Right renal pelvis (tissue), 4 donors: ENCODE measurements around the gene ALG8. TPM values are rescaled to one million over a fixed set of nuclear protein-coding genes. Genes with fewer than 3 reads are reported as not detected.
"Not testable (repeated sequence)": the region's sequence is repeated elsewhere in the genome, so short reads cannot be mapped to it uniquely, and the experiment has no call there.

Experiments
- DNase-seq, 4 donors: peaks; one replicate each; pipeline ENCODE4 v3.0.0-alpha.2; 2013; ENCODE audit warnings: low read depth in 4 of 4, low spot score in 3 of 4, missing footprints in 1 of 4
- polyA plus RNA-seq, 4 donors: library from polyadenylated mRNA; unstranded; fragments of 120-200 nt; gene quantifications; one replicate each; pipeline ENCODE4 v1.2.1, GENCODE V29; 2013; ENCODE audit not compliant: insufficient read length in 4 of 4

ALG8 gene
- polyA plus RNA-seq, 4 donors = 58.9 to 72.5 (median 62.2) TPM

DNA sequence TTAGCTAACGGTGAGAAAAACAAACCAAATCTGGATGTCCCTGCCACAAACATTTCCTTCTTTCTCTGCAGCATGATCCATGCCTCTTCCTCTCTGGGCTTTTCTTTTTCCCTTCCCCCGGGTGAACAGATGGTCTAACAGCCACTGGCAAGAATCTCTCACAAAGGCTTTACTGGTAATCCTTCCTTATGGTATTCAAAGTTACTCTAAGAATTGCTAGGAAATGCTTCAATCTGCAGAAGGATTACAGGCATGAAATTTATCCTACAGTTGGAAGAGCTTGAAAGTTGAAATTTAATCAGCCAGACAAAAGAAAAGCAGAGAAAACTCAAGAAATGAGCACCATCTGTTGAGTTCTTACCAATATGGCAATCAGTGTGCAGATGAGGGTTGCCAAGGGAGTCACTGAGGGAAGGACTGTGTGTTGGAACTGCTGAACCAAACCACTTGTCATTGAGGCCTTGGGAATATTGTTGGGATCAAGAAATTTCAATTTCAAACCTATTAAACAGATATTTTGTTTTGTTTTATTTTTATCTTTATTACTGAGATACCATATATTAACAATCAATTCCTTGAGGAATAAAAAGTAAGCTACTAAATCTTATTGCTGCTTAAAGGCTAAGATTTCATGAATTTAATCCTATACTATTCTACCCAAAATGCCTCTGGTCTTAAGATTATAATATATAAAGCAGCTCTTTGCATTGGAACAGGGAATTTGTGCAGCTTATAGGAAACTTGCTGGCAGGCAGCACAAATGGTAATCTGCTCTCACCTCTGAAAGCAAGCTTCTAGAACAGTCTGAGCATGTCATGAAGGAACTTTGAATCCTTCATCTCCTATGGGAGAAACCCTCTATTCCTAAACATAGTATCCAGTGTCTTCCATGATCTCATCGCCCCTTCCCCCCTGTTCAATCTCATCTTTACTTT, 30.1 kb downstream of the ALG8 start:
- DNase-seq = no peak

- no peak for DNase-seq
Observed at GRCh38 chr11:78100676-78101472, 38.6 kb downstream of the ALG8 start.

- DNase-seq = no peak
Observed at GRCh38 chr11:78100261-78100660, 39.2 kb downstream of the ALG8 start.

DNA sequence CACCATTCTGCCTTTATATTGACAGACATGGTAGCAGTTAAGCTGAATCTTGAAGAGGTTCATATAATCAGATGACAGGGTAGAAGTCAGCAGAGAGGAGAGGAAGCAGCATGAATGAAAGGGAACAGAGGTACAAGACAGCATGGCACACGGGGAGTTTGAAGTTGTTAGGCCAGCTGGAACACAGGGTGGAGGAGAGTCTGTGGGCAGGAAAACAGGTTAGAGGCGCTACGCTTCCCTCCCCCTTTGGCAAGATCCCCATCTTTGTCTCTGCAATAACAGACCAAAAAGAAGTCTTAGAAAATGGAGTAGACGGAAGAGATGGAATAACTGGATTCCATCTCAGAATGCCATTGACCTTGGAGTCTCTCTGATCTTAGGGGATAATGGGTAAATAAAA, 39.8 kb downstream of the ALG8 start:
- no peak for DNase-seq

DNA sequence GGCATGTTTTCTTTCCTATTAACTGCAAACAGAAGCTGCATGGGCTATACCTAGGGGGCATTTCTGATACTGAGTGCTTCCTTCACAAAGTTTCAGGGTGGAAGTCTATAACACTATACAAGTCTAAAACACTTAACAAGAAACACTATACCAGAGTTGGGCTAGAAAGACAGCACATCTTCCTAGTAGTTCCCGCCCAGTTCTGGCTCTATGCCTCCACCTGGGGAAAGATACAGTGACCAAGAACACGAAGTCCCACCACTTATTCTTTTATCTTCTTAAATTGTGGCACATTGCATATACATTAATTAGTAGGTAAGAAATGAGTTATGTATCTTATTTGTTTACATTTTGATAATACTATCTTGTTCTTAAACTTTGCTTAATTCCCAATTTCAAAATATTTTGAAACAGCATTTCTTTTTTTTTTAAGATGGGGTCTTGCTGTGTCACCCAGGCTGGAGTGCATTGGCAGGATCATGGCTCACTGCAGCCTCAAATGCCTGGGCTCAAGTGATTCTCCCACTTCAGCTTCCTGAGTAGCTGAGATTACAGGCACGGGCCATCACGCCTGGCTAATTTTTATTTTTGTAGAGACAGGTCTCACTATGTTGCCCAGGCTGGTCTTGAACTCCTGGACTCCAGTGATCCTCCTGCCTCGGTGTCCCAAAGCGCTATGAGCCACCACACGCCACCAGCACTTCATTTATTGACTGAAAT, 41.6 kb downstream of the ALG8 start:
- no peak for DNase-seq

DNA sequence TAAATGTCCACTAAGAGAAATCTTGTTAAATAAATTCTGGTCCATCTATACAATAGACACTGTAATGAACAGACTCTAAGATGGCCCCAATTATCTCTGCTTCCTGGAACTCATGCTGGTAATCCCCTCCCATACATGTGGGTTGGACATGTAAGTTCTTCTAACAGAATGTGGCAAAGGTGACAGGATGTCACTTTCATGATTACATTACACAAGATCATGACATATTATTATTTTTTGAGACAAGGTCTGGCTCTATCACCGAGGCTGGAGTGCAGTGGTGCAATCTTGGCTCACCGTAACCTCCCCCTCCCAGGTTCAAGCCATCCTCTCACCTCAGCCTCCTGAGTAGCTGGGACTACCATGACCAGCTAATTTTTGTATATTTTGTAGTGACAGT, 45.2 kb downstream of the ALG8 start:
- DNase-seq = no peak

GRCh38 chr11:78086521-78087074, 52.8 kb downstream of the ALG8 start:
- not testable (repeated sequence) for DNase-seq

- no peak for DNase-seq
Observed at GRCh38 chr11:78085972-78086371, 53.5 kb downstream of the ALG8 start.

GRCh38 chr11:78084506-78084905, 54.9 kb downstream of the ALG8 start:
- not testable (repeated sequence) for DNase-seq

DNA sequence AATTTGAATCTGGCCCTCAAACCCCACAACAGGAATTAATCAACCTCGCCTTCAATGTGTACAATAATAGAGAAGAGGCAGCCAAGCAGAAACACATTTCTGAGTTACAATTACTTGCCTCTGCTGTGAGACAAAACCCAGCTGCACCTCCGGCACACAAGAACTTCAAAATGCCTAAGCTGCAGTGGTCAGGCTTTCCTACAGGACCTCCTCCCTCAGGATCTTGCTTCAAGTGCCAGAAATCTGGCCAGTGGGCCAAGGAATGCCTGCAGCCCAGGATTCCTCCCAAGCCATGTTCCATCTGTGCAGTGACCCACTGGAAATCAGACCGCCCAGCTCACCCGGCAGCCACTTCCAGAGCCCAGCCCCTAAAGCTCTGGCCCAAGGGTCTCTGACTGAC, 56.4 kb downstream of the ALG8 start:
- DNase-seq = no peak

DNA sequence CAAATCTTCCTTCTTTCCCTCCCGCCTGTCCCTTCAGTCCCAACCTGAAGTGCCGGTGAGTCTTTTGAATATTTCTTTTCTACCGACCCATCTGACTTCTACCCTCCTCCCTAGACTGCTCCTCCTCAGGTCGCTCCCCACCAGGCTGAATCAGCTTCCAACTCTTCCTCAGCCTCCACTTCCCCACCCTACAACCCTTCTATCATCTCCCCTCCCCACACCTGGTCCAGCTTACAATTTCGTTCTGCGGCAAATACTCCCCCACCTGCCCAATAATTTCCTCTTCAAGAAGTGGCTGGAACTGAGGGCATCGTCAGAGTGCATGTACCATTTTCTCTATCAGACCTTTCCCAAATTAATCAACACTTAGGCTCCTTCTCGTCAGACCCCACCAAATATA, 57.3 kb downstream of the ALG8 start:
- no peak for DNase-seq

DNA sequence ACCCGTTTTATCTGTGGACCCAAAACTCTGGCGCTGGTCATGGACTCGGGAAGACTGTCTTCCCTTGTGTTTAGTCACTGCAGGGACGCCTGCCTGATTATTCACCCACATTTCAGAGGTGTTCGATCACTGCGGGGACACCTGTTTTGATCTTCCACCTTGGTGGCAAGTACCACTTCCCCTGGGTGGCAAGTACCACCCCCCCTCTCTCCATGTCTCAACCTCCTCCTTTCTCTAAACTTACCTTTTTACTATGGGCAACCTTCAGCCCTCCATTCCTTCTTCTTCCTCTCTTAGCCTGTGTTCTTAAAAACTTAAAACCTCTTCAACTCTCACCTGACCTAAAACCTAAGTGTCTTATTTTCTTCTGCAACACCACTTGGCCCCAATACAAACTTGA, 57.8 kb downstream of the ALG8 start:
- no peak for DNase-seq

DNA sequence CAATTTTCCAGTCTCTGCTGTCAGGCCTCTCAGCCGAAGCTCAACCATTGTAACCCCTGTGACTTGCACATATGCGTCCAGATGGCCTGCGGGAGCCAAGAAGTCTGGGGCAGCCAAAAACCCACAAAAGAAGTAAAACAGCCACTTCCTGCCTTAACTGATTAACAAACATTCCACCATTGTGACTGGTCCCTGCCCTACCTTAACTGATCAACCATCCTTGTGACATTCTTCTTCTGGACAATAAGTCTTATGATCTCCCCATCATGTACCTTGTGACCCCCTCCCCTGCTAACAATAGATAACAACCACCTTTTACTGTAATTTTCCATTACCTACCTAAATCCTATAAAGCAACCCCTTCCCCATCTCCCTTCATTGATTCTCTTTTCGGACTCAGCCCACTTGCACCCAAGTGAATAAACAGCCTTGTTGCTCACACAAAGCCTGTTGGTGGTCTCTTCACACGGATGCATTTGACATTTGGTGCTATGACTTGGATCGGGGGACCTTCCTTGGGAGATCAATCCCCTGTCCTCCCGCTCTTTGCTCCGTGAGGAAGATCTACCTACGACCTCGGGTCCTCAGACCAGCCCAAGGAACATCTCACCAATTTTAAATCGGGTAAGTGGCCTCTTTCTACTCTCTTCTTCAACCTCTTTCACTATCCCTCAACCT, 58.5 kb downstream of the ALG8 start:
- DNase-seq = no peak

DNA sequence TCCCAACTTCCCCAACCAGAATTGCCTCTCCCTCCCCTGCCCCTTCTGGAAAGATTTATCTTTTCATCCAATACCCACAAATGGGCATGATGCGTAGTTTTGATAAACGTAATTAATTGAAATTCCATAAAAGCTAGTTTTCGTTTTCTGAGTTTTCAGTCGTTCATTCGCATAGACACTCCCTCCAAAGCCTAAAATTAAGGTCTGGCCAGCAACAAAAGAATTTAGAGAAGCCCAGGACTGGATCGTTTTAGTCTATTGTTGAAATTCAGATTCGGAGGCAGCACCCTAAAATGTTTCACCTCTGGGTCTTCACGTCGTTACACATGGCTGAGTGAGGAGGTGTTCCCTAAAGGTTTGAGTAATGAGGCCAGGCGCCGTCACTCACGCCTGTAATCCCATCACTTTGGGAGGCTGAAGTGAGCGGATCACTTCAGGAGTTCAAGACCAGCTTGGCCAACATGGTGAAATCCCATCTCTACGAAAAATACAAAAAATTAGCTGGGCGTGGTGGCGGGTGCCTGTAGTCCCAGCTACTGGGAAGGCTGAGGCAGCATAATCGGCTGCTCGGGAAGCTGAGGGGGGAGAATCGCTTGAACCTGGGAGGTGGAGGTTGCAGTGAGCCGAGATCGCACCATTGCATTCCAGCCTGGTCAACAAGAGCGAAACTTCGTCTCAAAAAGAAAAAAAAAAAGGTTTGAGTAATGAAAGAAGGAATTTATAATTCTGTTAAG, 59.2 kb downstream of the ALG8 start:
- DNase-seq = no peak

DNA sequence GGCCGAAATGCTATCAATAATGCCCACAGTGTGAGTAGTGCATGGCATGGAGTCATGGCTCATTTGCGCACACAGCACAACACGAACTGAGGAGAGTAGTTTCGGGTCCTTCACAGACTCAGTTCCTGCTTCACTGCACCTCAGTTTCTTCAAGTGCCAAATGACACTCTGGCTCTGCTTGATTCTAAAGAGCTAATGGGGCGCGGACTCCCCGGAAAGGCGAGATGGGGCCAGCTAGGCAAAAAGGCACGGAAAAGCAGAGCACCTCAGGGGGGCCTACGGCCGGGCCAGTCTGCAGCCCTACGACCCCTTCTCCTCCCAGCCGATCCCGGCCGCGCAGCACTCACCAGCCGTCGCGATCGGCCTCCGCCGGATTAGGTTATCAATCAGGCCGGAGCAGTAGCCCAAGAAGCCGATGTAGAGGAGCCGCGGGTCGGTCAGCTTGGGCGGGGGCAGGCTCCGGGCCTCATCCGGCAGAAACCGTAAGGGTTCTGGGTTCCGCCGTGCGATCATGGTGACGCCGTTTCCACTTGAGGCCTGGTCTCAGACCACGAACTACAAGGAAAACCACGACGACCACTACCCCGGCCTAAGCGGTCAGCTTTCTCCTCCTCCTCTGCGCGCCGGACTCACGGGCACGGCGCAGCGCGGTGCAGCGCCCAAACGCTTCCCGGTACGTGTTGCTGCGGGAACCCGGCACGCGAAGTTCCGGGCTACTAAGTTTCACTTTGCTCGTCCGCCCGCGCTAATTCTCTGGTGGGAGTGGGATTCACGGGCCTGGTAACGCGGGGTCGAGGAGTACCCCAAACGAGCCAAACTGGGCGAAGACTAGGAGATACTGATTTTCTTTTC, 60.0 kb downstream of the ALG8 start, which contains the start of gene NDUFC2:
Gene NDUFC2, minus strand, starts transcription at position 631 of the 852 bp plus-strand sequence. Its CDS starts 118 bp downstream, at position 513.
- DNase-seq = peak; percentile 63 to 71 (median 68)

DNA sequence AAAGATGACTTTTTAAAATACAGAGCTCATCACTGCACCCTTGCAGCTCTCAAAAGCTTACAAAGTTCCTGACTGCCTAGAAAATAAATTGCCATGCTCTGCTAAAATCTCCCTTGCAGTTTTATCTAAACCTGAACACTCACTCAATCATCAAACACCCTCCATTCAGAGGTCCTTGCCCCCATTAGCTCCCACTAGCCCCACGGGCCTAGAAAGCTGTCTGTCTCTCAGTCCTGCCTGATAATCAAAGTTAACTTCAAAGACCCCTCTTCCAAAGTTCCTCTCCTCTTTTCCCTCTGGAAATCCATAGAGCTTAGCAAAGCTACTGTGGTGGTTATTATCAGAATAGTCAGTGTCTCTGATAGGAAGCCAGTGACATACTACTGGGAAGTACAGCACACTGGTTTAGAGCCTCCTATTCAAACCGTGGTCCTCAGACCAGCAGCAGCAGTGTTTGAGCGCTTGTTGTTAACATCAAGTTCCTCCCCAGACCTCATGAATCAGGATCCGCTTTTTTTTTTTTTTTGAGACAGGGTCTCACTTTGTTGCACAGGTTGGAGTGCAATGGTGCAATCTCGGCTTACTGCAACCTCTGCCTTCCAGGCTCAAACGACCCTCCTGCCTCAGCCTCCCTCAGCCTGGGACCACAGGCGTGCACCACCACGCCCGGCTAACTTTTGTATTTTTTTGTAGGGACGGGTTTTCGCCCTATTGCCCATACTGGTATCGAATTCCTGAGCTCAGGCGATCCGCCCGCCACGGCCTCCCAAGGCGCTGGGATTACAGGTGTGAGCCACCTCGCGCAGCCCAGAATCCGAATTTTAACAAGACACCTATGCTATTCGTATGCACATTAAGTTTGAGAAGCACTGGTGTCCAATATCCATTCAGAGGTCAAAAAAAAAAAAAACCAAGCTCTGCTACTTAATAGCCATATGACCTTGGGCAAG, 60.9 kb downstream of the ALG8 start:
- DNase-seq = no peak

- not testable (repeated sequence) for DNase-seq
Observed at GRCh38 chr11:78077592-78077991, 61.8 kb downstream of the ALG8 start.
